GM12891 (cell line): ENCODE data around the gene ZBTB16.

ENCODE experiments used
- PAX5 ChIP-seq: IDR thresholded peaks from 2 replicates; pipeline ENCODE4 v1.6.1; 2011; ENCODE audit warnings: low read length, moderate library complexity, mild to moderate bottlenecking; ENCODE audit not compliant: insufficient read depth, severe bottlenecking
- POLR2A ChIP-seq: IDR thresholded peaks from 2 replicates; pipeline ENCODE4 v1.6.1; 2011; ENCODE audit warnings: low read depth, low read length, control low read depth
- POLR2AphosphoS5 ChIP-seq: IDR thresholded peaks from 2 replicates; pipeline ENCODE4 v1.6.1; 2011; ENCODE audit warnings: low read depth, low read length, control low read depth
- SPI1 ChIP-seq: IDR thresholded peaks from 2 replicates; pipeline ENCODE4 v1.6.1; 2011; ENCODE audit warnings: low read depth, low read length, control low read depth
- TAF1 ChIP-seq: IDR thresholded peaks from 2 replicates; pipeline ENCODE4 v1.6.1; 2011; ENCODE audit warnings: low read depth, low read length, control low read depth

GRCh38 chr11:114089748-114090147, 30.2 kb downstream of the ZBTB16 start:
- TF ChIP-seq POLR2A (no peak), POLR2AphosphoS5 (no peak), TAF1 (no peak), PAX5 (no peak), SPI1 (no peak)
